ENCODE data around the gene CNRIP1.

Gene CNRIP1

DNA sequence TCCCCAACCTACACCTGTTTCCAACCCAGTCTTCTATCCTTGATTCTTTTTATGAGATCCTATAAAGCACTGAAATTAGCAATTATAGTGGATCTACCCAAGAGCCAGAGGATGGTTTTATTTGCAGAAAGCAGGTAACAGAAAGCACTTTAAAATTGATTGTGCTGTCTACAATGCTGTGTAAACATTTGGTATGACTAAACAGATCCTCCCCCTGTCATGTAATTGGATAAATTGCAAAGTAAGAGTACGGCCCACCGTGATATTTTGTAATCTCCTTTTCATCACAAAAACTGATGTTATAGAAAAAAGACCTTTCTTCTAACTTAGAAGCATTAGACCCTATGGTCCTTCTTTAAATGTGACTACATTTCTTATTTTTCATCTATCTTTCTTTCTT is 56.1 kb downstream of the CNRIP1 start:
- H2BK120ac ChIP-seq (ENCODE audit: low read depth, low read length): no peak overlapping the region

GRCh38 chr2:68258851-68259250 is 60.9 kb downstream of the CNRIP1 start:
- H3K23ac ChIP-seq (ENCODE audit: low read depth, low read length, poor library complexity): no peak overlapping the region
- no peak overlapping the region for H2BK12ac ChIP-seq (ENCODE audit: low read length)
- DNase-seq (ENCODE audit: low spot score): no peak
- no peak overlapping the region for H3K4me2 ChIP-seq (ENCODE audit: insufficient read depth, low read length, poor library complexity, severe bottlenecking)
- no peak overlapping the region for H2AFZ ChIP-seq (ENCODE audit: low read length)
- no peak overlapping the region for H3K4me3 ChIP-seq (ENCODE audit: low read length in 2 of 2)
- no peaks in the 10 kb centered on the region for H3K36me3 ChIP-seq (replicated peaks in 1 of 2; ENCODE audit: control insufficient read depth in 2 of 2, insufficient read depth in 2 of 2, low read length in 2 of 2)
- H2BK5ac ChIP-seq (ENCODE audit: low read length): no peak overlapping the region
- no peak overlapping the region for H3K9ac ChIP-seq (ENCODE audit: low read depth, low read length, poor library complexity)
- no peak overlapping the region for H3K27ac ChIP-seq (replicated peaks; ENCODE audit: low read length)
- no peak overlapping the region for H4K8ac ChIP-seq (ENCODE audit: low read depth, low read length)
- no peak overlapping the region for H4K91ac ChIP-seq (ENCODE audit: low read depth, low read length, poor library complexity)
- peaks cover 4 to 17% of the 10 kb centered on the region in 2 donors for H3K4me1 ChIP-seq (ENCODE audit: control insufficient read depth in 2 of 2, insufficient read depth in 1 of 2, low read depth in 1 of 2, low read length in 2 of 2)
- no peak overlapping the region for H3K18ac ChIP-seq (ENCODE audit: low read length)
- no peaks in the 10 kb centered on the region for H3K79me1 ChIP-seq (ENCODE audit: low read depth, low read length)
- H3K14ac ChIP-seq (ENCODE audit: low read length): no peak overlapping the region
- no peak overlapping the region for H2BK120ac ChIP-seq (ENCODE audit: low read depth, low read length)
- no peaks in the 10 kb centered on the region for H3K9me3 ChIP-seq (replicated peaks in 1 of 2; ENCODE audit: control insufficient read depth in 2 of 2, insufficient read depth in 1 of 2, low read depth in 1 of 2, low read length in 2 of 2)
- no peak overlapping the region for H2BK15ac ChIP-seq (ENCODE audit: low read length)
- H2AK5ac ChIP-seq (ENCODE audit: low read depth, low read length): no peak overlapping the region
- WGBS, 2 donors (ENCODE audit: extremely low coverage in 2 of 2, insufficient read length in 2 of 2, insufficient replicate concordance in 1 of 2): no CpG with 5 or more reads among the region's 2 CpGs
- H3K4ac ChIP-seq (ENCODE audit: low read length): no peak overlapping the region
- H3K27me3 ChIP-seq (ENCODE audit: control insufficient read depth in 3 of 3, insufficient read depth in 3 of 3, low read depth in 1 of 3, low read length in 3 of 3): no peaks in the 10 kb centered on the region

More for the DNA sequence above, 56.1 kb downstream of the CNRIP1 start:
- Histone ChIP-seq H2AFZ (ENCODE audit: low read length) (no peak overlapping the region), H2BK15ac (ENCODE audit: low read length) (no peak overlapping the region), H3K36me3 (replicated peaks in 1 of 2; ENCODE audit: control insufficient read depth in 2 of 2, insufficient read depth in 2 of 2, low read length in 2 of 2) (no peaks in the 10 kb centered on the region), H4K91ac (ENCODE audit: low read depth, low read length, poor library complexity) (no peak overlapping the region), H4K8ac (ENCODE audit: low read depth, low read length) (no peak overlapping the region), H3K27me3 (ENCODE audit: control insufficient read depth in 3 of 3, insufficient read depth in 3 of 3, low read depth in 1 of 3, low read length in 3 of 3) (no peaks in the 10 kb centered on the region), H3K18ac (ENCODE audit: low read length) (no peak overlapping the region), H3K14ac (ENCODE audit: low read length) (no peak overlapping the region), H2AK5ac (ENCODE audit: low read depth, low read length) (no peak overlapping the region), H3K23ac (ENCODE audit: low read depth, low read length, poor library complexity) (no peak overlapping the region), H3K4ac (ENCODE audit: low read length) (no peak overlapping the region), H3K27ac (replicated peaks; ENCODE audit: low read length) (no peak overlapping the region), H2BK12ac (ENCODE audit: low read length) (no peak overlapping the region), H3K4me1 (ENCODE audit: control insufficient read depth in 2 of 2, insufficient read depth in 1 of 2, low read depth in 1 of 2, low read length in 2 of 2) (no peaks in the 10 kb centered on the region), H3K4me2 (ENCODE audit: insufficient read depth, low read length, poor library complexity, severe bottlenecking) (no peak overlapping the region), H2BK5ac (ENCODE audit: low read length) (no peak overlapping the region), H3K9ac (ENCODE audit: low read depth, low read length, poor library complexity) (no peak overlapping the region), H3K4me3 (ENCODE audit: low read length in 2 of 2) (no peak overlapping the region), H3K9me3 (replicated peaks in 1 of 2; ENCODE audit: control insufficient read depth in 2 of 2, insufficient read depth in 1 of 2, low read depth in 1 of 2, low read length in 2 of 2) (no peaks in the 10 kb centered on the region), H3K79me1 (ENCODE audit: low read depth, low read length) (no peaks in the 10 kb centered on the region)
- no CpG with 5 or more reads among the region's 2 CpGs for WGBS, 2 donors (ENCODE audit: extremely low coverage in 2 of 2, insufficient read length in 2 of 2, insufficient replicate concordance in 1 of 2)
- DNase-seq (ENCODE audit: low spot score): no peak

DNA sequence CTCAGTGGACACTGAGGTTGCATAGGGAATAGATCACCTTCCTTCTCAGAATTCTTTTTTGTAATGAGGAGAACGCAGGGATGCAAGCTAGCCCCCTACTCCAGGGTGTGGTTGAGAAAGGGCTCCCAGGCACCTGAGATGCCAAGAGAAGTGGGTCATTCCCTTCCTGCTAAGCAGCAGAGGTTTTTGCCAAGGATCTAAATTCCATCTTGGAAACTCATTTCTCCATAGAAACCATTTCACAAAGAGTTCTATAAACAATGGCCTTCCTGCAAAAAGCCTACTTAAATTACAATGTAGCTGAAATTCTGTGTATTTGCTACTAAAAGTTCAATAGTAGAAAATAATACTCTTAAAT is 63.7 kb downstream of the CNRIP1 start:
- Histone ChIP-seq H3K27me3 (ENCODE audit: control insufficient read depth in 3 of 3, insufficient read depth in 3 of 3, low read depth in 1 of 3, low read length in 3 of 3) (no peaks in the 10 kb centered on the region), H3K9ac (ENCODE audit: low read depth, low read length, poor library complexity) (no peak overlapping the region), H3K14ac (ENCODE audit: low read length) (no peak overlapping the region), H2AK5ac (ENCODE audit: low read depth, low read length) (no peak overlapping the region), H3K36me3 (replicated peaks in 1 of 2; ENCODE audit: control insufficient read depth in 2 of 2, insufficient read depth in 2 of 2, low read length in 2 of 2) (no peaks in the 10 kb centered on the region), H2BK120ac (ENCODE audit: low read depth, low read length) (no peak overlapping the region), H3K79me1 (ENCODE audit: low read depth, low read length) (peaks cover 3% of the 10 kb centered on the region), H2BK15ac (ENCODE audit: low read length) (no peak overlapping the region), H3K4me1 (ENCODE audit: control insufficient read depth in 2 of 2, insufficient read depth in 1 of 2, low read depth in 1 of 2, low read length in 2 of 2) (peaks cover 4 to 17% of the 10 kb centered on the region in 2 donors), H3K4me3 (ENCODE audit: low read length in 2 of 2) (no peak overlapping the region), H2AFZ (ENCODE audit: low read length) (no peak overlapping the region), H2BK5ac (ENCODE audit: low read length) (no peak overlapping the region), H3K4me2 (ENCODE audit: insufficient read depth, low read length, poor library complexity, severe bottlenecking) (no peak overlapping the region), H3K27ac (replicated peaks; ENCODE audit: low read length) (no peak overlapping the region), H2BK12ac (ENCODE audit: low read length) (no peak overlapping the region), H4K8ac (ENCODE audit: low read depth, low read length) (no peak overlapping the region), H3K23ac (ENCODE audit: low read depth, low read length, poor library complexity) (no peak overlapping the region), H3K9me3 (replicated peaks in 1 of 2; ENCODE audit: control insufficient read depth in 2 of 2, insufficient read depth in 1 of 2, low read depth in 1 of 2, low read length in 2 of 2) (no peaks in the 10 kb centered on the region), H4K91ac (ENCODE audit: low read depth, low read length, poor library complexity) (no peak overlapping the region), H3K18ac (ENCODE audit: low read length) (no peak overlapping the region), H3K4ac (ENCODE audit: low read length) (no peak overlapping the region)
- no CpG with 5 or more reads among the region's 1 CpG for WGBS, 2 donors (ENCODE audit: extremely low coverage in 2 of 2, insufficient read length in 2 of 2, insufficient replicate concordance in 1 of 2)
- no peak for DNase-seq (ENCODE audit: low spot score)

DNA sequence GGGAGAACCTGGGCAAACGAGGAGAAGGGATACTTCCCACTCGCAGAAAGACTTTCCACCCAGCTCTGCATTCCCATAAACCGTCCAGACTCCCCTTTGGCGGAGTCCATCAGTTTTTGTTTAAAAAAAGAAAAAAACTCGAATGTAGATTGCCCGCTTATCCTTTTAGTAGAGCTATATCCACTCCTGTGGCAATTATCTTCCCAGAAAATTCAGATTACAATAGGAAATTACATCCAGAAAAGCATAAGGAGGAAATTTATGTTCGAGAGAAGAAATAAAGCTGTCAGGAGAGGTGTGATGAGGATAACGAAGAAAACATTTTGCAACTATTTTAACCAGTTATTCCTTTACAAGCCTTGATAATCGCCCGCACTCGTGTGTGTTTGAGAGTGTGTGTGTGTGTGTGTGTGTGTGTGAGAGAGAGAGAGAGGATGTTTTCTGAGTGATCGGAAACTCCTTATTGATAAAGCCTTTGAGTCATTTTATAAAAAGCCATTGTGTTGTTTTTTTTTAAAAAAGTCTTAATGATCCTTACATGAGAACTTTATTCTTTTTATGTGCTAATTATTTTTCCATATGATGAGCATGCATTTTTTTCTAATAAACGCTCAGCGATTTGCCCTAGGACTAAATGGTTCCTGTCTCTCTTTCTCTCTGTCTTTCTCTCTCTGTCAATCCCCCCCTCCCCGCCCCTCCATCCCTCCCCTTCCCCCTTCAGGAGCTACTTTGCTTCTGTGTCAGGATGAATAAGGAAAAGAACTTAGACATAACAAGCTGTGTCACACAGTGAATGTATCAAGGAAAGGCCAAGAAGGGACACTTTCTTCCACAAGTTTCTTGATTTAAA is 66.3 kb downstream of the CNRIP1 start:
- Histone ChIP-seq H2BK5ac (ENCODE audit: low read length) (peak overlapping the region; percentile 66), H2BK15ac (ENCODE audit: low read length) (peak overlapping the region; percentile 96), H3K36me3 (replicated peaks in 1 of 2; ENCODE audit: control insufficient read depth in 2 of 2, insufficient read depth in 2 of 2, low read length in 2 of 2) (peaks cover 0 to 4% of the 10 kb centered on the region in 2 donors), H3K79me1 (ENCODE audit: low read depth, low read length) (peaks cover 3% of the 10 kb centered on the region), H4K91ac (ENCODE audit: low read depth, low read length, poor library complexity) (no peak overlapping the region), H2AK5ac (ENCODE audit: low read depth, low read length) (no peak overlapping the region), H2BK12ac (ENCODE audit: low read length) (no peak overlapping the region), H2BK120ac (ENCODE audit: low read depth, low read length) (no peak overlapping the region), H3K9ac (ENCODE audit: low read depth, low read length, poor library complexity) (peak overlapping the region; percentile 95), H4K8ac (ENCODE audit: low read depth, low read length) (no peak overlapping the region), H3K4me1 (ENCODE audit: control insufficient read depth in 2 of 2, insufficient read depth in 1 of 2, low read depth in 1 of 2, low read length in 2 of 2) (peaks cover 6 to 35% of the 10 kb centered on the region in 2 donors), H3K27ac (replicated peaks; ENCODE audit: low read length) (peak overlapping the region; percentile 93), H3K18ac (ENCODE audit: low read length) (peak overlapping the region; percentile 98), H3K23ac (ENCODE audit: low read depth, low read length, poor library complexity) (no peak overlapping the region), H3K27me3 (ENCODE audit: control insufficient read depth in 3 of 3, insufficient read depth in 3 of 3, low read depth in 1 of 3, low read length in 3 of 3) (no peaks in the 10 kb centered on the region), H3K4ac (ENCODE audit: low read length) (no peak overlapping the region), H2AFZ (ENCODE audit: low read length) (peak overlapping the region; percentile 88), H3K4me2 (ENCODE audit: insufficient read depth, low read length, poor library complexity, severe bottlenecking) (peak overlapping the region; percentile 87), H3K4me3 (ENCODE audit: low read length in 2 of 2) (peak overlapping the region; percentile 90), H3K9me3 (replicated peaks in 1 of 2; ENCODE audit: control insufficient read depth in 2 of 2, insufficient read depth in 1 of 2, low read depth in 1 of 2, low read length in 2 of 2) (no peaks in the 10 kb centered on the region), H3K14ac (ENCODE audit: low read length) (no peak overlapping the region)
- no CpG with 5 or more reads among the region's 15 CpGs for WGBS, 2 donors (ENCODE audit: extremely low coverage in 2 of 2, insufficient read length in 2 of 2, insufficient replicate concordance in 1 of 2)
- DNase-seq (ENCODE audit: low spot score): peak; percentile 40

Measured in neuronal stem cell (in vitro differentiated cells).